Measurements from ENCODE around the gene GALNT14.
A peak's percentile ranks its signal among the peaks of the same experiment; 100 is the strongest.

GALNT14 gene

GRCh38 chr2:30968660-30969397 lies 169.4 kb downstream of the GALNT14 start:
- no peak for DNase-seq

- no peak for DNase-seq
Measured at GRCh38 chr2:30966786-30967185, 171.5 kb downstream of the GALNT14 start.

GRCh38 chr2:30965022-30965531 lies 173.2 kb downstream of the GALNT14 start:
- DNase-seq, result no peak

DNA sequence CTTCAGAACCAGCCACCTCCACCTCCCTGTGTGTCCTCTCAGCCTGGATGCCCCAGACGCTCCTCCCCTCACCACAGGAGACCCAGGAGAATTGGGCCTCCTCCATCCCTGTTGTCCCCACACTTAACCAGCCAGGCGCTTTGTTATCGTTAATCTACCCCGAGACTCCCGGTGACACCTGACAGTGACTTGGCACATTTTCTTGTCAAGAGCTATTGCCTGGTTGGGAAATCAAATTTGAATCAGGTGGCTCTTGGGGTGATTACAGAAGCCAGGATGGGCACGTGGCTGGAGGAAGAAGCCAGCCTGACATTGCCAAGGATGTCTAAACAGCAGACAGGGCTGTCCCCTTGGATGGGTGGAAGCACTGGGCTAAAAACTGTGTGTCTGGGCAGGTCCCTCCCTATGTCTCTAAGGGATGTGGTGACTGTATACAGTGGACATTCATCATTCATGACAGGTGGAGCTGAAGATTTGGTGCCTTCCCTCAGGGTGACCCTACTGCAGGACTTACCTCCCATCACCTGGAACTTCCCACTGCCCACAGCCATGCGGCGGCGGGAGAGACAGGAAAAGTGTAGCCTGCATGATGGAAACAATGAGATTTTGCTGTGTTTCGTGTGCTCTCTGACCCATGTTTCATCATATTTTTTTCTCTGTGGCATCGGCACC lies 173.8 kb downstream of the GALNT14 start:
- no peak for DNase-seq

DNA sequence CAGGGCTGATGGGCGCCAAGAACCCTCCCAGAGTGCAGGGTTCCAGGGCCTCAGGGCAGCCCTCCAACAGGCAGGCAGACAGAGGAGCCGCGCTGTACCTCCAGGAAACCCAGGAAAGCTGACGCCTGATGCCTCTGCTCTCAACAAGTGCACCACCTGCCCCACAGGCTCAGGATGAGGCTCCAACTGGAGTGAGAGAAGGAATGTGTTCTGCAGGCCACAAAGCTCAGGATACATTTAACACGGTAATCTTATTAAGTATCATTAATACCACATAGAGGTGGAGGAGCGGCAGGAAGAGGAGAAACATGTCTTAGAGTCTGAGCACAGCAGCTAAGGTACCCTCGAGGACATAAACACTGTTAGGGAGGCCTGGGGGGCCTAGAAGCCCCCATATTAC lies 175.1 kb downstream of the GALNT14 start:
- DNase-seq, result no peak

DNA sequence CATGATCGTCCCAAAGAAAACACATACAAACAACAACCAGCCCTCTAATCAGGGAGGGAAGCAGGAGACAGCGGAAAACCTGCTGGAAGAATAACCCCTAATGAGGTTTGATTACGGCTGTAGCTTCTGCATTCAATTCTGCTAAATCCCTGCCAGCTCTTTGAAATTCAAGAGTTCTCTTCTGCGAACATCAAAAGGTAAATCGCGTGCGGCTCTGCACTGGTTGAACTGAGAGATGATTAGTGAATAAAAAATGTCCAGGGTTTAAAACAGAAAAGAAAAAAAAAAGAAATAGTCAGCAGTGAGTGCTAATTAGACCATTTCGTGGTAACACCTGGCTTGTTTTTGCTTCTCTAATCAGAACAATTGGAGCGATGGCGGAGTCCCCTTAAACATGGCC lies 178.0 kb downstream of the GALNT14 start:
- DNase-seq, result no peak

DNA sequence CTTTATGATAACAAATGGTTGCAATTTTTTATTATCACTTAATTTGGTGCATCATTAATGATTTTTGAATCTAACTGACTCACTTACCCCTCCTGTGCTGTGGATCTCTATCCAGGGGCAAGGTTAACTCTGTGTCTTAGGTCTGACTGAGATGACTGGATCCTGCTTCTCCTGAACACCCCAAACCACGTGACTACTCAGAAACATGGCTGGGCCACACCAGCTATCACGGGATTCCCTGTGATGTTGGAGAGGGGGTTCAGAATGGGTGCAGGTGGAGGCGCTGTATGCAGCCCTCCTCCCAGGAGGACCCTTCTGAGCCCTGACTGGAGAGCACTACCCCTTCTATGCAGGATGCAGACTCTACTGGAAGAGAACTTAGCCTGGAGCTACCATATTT lies 178.6 kb downstream of the GALNT14 start:
- DNase-seq, result no peak

GRCh38 chr2:30958918-30959265 lies 179.3 kb downstream of the GALNT14 start:
- peak; percentile 7 to 43 for DNase-seq

DNA sequence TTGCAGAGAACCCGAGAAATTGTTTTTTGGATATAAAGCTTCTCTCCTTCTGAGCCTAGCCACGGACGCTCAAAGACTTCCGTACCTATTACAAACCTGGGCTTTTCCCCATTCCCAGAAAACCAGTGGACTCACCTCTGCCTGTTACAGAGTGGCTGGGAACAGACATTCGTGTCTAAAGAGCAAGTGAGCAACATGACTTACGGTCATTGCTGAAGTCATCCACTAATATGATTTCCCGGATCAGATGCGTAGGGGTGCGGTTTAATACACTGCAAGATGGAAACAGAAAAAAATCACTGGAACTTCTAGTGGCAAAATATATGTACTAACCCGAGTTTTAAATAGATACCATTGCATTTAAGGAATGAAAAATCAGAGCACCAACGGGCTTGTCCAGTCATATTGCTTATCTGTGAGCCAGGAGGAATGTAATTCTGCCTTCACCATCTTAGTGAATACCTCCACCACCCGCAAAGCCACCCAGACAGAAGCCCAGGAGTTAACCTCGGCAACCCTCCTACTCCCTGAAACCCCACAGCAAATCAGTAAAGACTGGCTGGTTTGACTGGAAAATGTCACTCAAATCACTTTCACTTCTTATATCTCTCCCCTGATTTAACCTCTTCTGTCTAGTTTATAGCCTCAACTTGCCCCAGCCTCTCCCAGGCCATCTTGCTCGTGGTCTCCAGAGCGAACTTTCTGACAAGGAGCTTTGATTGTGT lies 179.9 kb downstream of the GALNT14 start:
- DNase-seq, result no peak

GRCh38 chr2:30957591-30957990 lies 180.6 kb downstream of the GALNT14 start:
- DNase-seq, result no peak

DNA sequence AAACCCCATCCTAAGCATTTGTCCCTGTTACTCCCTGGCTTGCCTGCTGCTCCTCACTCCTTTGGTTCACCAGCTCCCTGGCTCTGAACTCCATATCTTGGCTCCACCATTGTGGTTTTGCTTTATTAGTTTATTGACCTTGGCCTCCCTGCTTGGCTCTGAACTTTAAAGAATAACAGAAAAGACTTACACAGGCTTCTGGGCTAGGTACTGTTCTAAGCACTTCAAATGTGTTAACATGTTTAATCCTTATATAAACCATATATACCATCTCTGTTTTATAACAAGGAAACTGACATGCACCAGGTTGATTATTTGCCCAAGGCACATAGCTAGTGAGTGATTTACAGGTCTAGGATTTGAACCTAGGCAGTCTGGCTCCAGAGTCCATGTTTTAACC lies 181.2 kb downstream of the GALNT14 start:
- no peak for DNase-seq

- DNase-seq, result no peak
Measured at GRCh38 chr2:30955516-30956132, 182.6 kb downstream of the GALNT14 start.

- DNase-seq, result no peak
Measured at GRCh38 chr2:30950339-30950738, 187.9 kb downstream of the GALNT14 start.

GRCh38 chr2:30949435-30949834 lies 188.8 kb downstream of the GALNT14 start:
- no peak for DNase-seq

DNA sequence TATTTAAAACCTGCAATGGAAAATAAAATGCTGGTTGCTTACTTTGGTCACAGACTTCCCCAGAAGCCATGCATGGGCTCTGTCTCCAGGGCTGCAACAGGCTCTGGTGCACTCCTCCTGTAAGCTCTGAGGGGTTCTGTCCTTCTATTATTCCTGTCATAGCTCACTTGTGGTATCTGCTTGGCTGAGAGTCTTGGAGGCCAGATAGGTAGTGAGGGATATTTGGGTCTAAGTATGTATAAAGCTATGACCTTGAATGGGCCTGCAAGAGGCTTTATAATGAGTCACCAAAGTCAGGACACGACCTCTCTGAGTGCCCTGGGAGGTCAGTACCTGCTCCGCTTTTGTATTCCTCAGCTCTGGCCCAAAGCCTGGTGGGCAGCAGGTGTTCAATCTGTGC lies 189.4 kb downstream of the GALNT14 start:
- DNase-seq, result no peak

- no peak for DNase-seq
Measured at GRCh38 chr2:30948130-30948529, 190.1 kb downstream of the GALNT14 start.

DNA sequence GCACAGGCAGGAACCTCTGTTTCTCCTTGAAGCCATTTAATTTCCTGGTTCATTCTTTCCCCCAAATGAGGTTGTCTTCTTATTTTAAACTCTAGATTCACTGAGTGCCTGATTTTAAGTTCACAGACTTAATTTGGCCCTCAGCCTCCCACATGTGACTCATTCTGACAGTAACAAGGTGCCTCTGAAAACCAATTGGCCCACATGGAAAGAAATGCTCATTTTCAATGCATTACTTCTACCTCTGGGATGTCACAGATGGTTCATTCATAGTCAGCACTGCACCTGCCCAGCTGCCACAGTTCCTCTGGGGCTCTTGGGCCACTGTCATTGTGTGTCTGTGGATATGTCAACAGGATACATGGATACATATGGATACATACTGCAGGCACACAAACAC lies 190.6 kb downstream of the GALNT14 start:
- DNase-seq, result no peak

- no peak for DNase-seq
Measured at GRCh38 chr2:30942419-30942818, 195.8 kb downstream of the GALNT14 start.

DNA sequence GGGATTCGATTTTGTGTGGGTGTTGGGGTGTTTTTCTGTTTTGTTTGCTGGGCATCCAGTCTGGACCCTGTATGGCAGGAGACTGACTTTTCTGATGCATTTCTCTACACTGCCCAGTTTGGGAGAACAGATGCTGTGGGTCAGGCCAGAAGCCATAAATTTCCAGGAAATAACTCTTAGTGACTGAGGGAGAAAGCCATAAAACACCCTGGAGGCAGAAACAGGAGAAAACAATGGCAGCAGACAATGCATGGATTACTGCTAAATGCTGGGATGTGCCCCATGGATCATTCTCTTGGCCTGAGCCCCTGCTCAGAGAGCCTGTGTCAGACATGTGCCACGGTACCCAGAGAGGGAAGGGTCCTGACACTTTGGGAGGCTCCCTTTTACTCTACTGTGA lies 197.4 kb downstream of the GALNT14 start:
- no peak for DNase-seq

GRCh38 chr2:30939364-30939763 lies 198.9 kb downstream of the GALNT14 start:
- no peak for DNase-seq

DNA sequence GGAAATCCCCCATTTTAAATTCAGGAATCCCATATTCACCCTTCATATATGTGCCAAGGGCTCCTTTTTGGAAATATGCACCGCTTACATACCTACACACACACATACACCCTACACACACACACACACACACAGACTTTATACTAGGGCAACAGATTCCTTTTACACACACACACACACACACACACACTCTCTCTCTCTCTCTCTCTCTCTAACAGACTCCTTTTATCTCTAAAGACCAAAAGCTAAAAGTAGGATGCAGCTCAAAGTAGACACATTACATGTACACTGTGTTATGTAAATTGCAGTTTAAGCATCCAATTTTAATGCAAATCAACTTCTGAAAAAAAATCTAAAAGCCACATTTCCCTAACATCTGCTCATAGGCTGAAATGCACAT lies 200.0 kb downstream of the GALNT14 start:
- no peak for DNase-seq

DNA sequence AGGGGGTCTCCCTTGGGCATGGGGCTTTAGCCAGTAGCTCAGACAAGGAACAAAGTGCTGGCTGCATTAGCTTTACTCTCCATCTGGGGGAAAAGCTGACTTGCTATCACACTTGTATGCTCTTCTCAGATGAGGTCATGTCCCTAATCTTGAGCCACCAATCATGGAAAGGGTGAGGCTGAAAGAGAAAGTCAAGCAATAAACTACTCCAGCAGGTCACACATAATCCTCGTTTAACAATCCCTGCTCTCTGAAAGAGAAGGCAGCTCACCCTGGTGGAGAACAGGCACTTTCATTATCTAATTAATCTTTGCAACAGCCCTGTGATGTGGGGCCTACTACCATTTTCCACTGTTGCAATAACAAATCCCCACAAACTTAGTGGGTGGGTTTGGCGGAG lies 201.3 kb downstream of the GALNT14 start:
- no peak for DNase-seq

GRCh38 chr2:30935795-30936194 lies 202.4 kb downstream of the GALNT14 start:
- no peak for DNase-seq
